ENCODE results near the gene MST1. TPM values are rescaled to one million over a fixed set of nuclear protein-coding genes. Genes with fewer than 3 reads are reported as not detected.
"Not testable (repeated sequence)": the region's sequence is repeated elsewhere in the genome, so short reads cannot be mapped to it uniquely, and the experiment has no call there.

Gene MST1
- total RNA-seq, 1 experiment from 2014 or later: 4.0 TPM

DNA sequence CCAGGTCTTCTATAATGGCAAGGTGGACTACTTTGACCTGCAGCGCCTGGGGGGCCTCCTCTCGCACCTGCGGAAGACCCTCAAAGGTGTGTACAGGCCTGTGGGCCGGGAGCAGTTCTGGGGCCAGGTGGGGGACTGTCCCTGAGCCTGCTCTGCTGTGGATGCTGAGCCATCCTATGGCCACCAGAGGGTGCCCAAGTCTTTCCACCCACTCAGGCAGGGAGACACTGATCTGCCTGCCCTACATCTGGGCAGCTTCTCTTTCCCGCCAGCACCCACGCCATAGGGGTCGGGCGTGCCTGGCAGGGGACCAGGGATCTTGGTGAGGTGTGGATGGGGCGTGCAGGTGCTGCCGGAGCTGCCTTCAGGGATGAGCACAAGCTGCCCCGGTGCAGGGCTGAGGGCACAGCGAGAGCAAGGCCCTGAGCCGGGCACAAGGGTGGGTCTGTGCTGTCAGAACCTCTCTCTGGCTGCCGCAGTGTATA, 14.2 kb upstream of the MST1 start:
- peak; percentile 60 for DNase-seq (ENCODE audit: extremely low read depth, low read depth)

DNA sequence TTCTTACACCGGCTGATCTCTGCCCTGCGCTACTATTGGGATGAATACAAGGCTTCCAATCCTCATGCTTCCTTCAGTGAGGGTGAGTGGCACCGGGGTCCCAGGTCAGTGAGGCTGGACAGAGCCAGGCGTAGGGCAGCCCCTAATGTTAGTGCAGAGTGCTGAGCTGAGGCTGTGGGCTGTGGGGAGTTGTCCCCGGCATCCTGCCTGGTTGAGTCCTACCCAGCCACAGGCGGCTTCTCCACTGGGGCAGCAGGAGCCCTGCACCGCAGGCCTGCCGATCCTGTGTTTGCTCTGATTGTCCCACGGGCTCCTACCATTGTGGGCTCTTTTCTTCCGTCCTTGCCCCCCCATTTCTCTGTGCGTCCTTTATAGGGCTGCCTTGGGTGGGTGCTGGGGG, 13.4 kb upstream of the MST1 start:
- DNase-seq (ENCODE audit: extremely low read depth, low read depth): no peak

DNA sequence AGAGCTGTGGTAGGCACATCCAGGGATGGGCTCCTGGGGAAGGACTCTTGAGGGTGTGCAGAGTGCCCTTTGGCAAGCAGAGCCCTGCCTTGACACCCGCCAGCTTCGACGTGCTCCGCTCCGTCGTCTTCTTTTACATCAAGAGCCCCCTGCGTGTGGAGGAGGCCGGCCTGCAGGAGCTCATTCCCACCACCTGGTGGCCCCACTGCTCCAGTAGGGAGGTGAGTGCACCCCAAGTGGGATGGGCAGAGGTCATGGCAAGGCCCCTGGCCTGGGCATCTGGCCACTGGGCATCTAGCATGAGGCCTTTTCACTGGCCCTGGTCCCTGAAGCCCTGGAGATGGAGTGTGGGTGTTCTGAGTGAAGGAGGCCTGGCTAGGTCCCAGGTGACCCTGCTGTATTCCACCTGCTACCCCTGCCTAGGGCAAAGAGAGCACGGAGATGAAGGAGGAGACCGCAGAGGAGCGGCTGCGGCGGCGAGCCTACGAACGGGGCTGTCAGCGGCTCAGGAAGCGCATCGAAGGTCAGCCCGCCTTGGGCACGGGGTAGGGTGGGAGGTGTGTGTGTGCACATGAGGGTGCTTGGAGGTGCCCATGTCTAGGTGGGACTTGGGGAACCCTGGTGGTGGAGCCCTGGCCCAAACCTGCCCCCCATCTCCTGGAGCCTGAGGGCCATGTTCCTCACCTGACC, 12.3 kb upstream of the MST1 start:
- no peak for DNase-seq (ENCODE audit: extremely low read depth, low read depth)

DNA sequence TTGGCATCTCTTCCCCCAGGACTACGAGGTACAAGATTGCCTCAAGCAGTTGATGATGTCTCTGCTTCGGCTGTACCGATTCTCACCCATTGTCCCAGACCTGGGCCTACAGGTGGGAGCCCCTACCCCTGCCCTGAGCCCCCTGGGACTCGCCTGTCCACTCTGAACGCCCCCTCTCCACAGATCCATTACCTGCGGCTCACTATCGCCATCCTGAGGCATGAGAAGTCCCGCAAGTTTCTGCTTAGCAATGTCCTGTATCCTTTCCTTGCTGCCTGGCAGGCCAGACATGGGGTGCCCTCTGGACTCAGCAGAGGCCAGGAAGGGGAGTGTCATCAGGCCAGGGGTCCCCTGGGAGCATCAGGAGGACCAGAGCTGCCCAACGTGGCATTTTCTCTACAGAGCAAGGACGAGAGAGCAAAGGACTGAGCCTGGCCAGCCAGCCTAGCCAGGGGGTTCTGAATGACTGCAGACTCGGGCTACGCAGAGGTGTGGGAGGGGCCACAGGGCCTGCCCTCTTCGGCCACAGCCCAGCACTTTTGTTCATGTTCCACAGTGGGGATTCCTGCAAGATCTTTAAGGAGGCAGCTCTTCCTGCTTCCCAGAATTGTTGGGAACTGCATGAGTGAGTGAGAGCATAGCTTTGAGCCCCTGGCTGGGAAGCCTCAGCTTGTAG, 11.3 kb upstream of the MST1 start:
- no peak for DNase-seq (ENCODE audit: extremely low read depth, low read depth)

DNA sequence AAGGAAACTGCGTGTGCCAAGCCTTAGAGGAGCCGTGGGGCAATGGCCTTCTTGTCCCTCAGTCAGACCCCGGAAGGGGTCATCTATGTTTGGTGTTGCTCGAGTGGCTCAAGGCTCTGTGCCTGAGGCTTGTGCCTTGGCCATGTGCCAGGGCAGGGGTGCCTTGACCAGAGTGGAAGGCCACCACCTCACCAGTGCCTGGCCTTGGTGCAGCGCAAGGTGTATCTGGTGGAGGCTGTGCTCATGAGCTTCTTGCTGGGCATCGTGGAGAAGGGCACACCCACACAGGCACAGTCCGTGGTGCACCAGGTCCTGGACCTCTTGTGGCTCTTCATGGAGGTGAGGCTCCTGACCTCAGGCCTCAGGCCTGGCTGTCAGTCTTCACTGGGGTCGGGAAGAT, 10.7 kb upstream of the MST1 start:
- DNase-seq (ENCODE audit: extremely low read depth, low read depth): no peak

DNA sequence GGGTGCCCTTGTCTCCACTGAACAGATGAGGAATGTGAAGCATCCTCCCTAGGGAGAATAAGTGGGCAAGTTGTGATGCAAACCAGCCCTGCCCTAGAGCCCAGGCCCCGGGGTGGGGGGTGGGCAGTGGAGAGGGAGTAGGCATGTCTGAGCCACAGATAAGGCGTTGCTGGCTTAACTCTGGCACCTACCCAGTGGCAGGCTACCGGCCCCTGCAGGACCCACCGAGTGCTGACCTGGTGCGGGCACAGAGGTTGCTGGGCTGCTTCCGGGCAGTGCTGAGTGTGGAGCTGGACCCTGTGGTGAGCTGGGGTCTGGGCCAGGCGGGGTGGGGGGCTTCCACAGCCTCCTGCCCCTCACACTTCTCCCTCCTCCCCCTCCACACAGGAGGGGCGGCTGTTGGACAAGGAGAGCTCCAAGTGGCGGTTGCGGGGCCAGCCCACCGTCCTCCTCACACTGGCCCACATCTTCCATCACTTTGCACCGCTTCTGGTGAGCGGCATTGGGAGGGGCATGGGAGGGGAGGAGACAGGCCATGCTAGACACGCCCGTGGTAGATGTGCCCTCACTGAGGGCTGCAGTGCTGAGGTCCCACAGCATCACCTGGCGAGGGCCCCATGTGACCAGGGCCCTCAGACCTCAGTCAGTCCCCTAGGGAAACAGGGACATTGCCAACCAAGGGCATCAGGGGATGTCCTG, 10.2 kb upstream of the MST1 start:
- no peak for DNase-seq (ENCODE audit: extremely low read depth, low read depth)

DNA sequence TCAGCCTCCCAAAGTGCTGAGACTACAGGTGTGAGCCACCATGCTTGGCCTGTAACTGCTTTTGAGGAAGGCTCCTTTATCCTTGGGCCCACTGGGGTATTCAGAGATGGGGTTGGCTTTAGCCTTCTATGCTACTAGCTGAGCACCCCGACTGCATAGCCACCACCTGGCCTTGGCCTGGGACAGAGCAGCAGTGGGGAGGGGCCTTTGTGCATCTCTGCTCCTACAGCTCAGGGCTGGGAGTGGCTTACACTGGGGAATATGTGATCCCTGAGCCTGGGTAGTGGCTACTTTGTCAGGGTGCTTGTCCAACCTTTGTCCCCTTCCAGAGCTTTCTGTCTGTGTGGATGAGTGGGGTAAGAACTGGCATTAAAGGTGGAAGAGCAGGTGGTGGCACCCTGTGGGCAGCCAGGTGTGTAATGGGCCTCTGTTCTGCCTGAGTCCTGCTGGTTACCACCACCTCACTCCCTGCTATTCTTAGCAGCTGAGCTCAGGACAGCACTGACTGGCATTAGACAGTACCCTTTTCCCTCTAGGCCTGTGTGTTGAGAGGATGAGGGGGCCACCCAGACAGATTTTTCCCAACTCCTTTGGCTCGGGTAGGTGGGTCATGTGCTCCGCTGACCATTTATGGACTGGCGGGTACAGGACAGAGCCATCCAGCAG, 6.2 kb upstream of the MST1 start:
- DNase-seq (ENCODE audit: extremely low read depth, low read depth): not testable (repeated sequence)

DNA sequence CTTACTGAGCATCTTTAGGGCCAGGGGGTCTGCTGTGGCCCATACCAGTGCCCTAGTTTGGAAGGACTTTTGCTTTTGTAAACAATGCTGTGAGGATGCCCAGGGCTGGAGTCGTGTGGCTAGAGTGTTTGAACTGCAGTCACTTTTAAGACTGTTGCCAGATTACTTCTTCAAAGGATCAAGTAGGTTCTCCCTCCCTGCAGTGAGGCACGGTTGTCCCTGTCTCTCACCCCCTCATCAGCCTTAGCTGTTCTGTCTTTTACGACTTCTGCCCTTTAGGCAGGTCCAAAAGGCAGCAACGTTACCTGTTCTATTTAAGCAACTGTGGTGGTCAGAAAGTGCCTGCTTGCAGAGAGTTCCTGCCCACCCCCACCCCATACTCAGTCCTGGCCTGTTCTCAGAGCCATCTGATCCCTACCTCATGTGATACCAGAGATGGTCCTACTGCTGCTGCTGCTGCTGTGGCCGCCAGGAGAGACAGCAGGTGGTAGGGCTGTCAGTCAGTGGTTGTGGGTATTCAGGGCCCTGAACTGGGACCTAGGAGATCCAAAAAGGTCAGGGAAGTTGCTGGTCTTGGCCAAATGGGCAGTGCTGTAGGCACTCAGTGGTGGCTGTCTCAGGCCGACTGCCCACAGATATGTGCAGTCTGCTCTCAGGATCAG, 5.3 kb upstream of the MST1 start:
- not testable (repeated sequence) for DNase-seq (ENCODE audit: extremely low read depth, low read depth)

DNA sequence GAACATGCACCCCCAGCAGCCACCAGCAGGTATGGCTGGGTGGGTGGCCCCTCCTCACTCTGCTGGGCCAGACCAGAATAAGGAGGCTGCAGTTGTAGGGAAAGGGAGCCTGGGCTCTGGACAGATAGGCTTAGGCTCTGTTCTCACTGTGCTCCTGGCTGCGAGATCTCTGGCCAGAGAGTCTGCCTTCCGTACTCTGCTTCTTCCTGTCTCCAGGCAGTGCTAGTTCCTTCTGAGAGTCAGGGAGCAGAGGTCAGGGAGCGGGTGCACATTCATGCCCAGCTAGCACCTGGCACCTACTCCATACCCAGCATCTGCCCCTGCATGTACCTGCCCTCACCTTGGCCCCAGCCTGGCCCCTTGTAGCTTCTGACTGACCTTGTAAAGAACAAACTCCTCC, 2.2 kb upstream of the MST1 start:
- DNase-seq (ENCODE audit: extremely low read depth, low read depth): not testable (repeated sequence)

DNA sequence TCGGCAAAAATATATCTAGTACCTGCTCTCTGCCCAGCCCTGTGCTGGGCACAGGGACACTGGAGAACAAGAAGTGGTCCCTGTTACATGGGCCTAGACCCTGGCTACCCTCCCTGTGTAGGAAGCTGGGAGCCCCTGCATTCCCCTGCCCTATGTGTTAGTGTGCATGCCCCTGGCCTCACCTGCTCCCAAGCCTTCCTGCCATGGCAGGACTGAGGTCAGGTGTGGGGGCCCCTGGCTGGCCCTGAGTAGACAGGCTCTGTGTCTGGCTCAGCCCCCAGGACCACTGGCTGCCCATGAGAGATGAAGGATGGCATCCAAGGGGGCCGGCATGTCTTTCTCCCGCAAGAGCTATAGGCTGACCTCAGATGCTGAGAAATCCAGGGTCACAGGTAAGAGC, 1.6 kb upstream of the MST1 start:
- not testable (repeated sequence) for DNase-seq (ENCODE audit: extremely low read depth, low read depth)

DNA sequence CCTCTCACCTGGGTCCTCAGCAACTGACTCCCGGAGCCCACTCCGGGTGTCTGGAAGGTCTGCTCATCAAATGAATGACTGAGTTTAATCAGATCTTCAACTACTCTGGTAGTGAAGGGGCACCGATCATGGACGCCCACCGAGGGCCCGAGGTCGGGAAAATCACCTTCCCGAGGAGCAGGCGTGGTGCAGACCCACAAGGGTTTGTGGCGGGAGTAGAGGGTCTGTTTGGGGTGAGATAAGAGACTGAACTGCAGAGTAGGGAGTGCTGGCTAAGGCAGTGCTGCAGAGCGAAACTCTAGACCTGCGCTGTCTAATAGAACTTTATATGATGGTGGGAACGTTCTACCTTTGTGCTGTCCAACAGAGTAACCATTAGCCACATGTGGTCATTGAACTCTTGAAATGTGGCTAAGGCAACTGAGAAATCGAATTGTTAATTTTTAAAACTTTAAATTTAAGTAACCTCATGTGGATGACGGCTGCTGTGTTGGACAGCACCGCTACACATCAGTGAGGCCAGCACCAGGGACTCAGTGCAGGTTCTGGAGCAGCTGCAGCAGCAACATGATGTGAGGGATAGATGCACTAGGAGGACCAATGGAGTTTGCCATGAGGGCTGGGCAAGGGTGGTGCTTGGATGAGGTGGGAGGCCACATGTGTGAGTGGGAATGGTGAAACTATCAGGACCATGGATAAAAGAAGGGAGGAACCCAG, 792 bp upstream of the MST1 start:
- DNase-seq (ENCODE audit: extremely low read depth, low read depth): not testable (repeated sequence)

DNA sequence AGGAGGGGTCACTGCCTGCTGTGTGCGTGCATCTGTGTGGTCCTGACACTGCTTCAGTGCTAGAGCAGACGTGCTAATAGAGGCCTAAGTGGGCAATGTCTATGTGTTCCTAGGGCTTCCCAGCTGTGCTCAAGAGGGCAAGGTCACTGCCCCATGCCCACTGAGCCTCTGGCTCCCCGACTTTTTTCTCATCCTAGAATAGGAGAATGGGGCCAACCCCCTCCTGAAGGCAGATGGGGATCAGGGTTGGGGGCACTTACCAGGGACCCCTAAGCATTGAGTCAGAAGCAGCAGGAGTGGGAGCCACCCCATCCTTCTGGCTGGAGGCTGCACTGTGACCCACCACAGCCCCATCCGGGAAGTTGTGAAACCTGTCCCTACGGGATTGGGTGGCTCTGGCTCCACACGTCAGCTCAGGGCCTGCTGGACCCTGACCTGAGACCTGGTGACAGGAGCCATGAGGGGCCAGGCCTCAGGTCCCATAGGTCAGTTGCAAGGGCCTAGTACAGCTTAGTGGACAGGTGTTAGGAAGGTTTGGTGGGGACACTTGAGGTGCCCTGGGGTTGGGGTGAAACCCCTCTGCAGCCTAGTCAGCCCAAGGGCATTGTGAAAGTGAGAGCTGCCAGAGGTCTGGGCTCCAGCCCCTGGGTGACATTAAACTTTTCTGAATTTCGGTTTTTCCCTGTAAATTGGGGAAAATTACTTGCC, 782 bp downstream of the MST1 start:
- DNase-seq (ENCODE audit: extremely low read depth, low read depth): not testable (repeated sequence)

DNA sequence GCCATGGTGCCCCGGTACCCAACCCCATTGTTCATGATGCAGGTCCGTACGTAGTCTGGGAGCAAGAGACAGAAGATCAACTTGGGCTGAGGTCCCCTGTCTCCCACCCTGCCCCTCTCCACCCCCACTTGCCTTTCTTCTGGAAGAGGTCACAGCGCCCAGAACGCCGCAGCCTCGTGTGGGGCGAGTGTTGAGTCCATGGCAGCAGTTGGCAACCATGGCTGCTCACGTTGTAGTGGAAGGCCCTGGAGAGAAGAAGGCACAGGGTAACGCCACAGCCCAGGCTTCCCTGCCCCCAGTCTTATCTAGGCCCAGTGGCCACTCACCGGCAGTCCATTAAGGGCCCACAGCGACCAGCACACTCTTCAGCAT, 1.9 kb downstream of the MST1 start:
- DNase-seq (ENCODE audit: extremely low read depth, low read depth): not testable (repeated sequence)

DNA sequence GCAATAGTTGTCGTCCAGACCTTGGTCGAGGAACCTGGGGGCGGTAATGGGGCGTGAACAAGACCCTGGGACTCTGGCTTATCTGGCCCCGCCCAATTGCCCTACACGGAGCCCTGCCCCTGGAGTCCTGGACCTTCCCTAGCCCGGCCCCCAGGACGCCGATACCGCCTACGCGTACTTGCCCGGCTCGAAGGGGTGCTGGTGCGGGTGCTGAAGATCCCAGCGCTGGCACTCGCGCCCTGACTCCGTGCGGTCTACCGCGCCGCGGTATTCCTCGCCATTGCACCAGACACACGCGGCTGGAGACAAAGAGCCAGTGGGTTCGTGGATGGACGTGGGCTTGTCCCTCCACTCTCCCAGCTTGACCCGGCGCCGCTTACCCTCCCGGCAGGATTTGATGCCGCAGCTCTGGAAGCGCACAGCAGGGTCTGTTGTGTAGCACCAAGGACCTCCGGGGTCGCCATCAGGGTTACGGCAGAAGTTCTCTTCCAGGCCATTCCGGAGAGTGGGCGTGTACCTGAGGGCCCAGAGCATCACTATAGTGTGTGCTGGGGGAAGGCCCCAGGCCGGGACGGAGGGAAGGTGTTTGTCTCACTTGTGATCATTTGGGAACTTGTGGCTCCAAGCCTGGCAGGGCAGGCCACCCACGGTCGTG, 2.4 kb downstream of the MST1 start:
- not testable (repeated sequence) for DNase-seq (ENCODE audit: extremely low read depth, low read depth)

DNA sequence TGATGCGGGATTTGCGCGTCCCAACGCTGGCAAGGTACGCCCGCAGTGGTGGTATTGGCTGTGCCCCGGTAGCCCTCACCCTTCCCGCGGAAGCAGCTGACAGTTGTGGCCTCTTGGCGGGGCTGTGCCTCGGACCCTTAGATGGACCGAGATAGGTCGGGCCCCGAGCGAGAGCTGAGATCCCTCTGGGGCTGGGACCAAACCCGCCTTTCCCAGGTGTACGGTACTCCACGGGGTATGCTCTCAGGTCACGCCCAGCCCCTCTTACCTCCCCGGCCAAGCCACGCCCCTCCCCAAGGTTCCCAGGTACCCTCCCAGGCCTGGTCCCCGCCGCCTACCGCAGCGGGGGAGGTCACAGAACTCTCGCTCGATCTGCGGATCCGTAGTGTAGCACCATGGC, 2.9 kb downstream of the MST1 start:
- DNase-seq (ENCODE audit: extremely low read depth, low read depth): not testable (repeated sequence)

DNA sequence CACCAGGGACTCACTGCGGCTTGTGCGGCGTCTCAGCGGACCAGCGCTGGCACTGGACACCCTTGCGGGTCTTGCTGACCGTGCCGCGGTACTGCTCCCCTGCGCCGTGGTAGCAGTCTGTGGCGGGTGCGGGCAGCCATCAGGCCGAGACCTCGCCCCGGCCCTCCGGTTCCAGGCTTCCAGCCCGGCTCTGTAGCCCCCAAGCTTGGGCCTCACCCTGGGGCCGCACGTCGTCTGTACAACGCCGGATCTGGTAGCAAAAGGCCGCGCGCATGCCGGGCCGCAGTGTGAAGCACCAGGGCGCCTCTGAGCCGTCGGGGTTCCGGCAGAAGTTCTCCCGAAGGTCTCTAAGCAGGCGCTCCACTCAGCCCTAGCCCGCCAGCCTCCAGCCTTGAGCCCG, 3.4 kb downstream of the MST1 start:
- not testable (repeated sequence) for DNase-seq (ENCODE audit: extremely low read depth, low read depth)

DNA sequence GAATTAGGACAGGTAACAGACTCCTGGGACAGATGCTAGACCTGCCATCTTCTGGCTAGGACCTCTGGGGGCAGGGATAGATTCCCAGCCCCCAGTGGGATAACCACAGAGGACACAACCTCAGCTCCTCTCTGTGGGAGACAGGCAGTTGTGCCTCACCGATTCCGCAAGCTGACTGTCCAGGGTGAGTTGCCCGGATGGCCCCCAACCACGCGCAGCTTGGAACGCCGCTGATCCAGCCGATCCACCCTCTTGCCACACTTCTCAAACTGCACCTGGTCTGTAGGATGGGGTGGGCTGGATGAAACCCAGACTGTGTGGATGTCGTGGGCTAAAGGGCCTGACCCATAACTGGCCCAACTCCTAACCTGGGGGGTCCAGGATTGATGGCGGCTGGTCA, 4.2 kb downstream of the MST1 start:
- not testable (repeated sequence) for DNase-seq (ENCODE audit: extremely low read depth, low read depth)

DNA sequence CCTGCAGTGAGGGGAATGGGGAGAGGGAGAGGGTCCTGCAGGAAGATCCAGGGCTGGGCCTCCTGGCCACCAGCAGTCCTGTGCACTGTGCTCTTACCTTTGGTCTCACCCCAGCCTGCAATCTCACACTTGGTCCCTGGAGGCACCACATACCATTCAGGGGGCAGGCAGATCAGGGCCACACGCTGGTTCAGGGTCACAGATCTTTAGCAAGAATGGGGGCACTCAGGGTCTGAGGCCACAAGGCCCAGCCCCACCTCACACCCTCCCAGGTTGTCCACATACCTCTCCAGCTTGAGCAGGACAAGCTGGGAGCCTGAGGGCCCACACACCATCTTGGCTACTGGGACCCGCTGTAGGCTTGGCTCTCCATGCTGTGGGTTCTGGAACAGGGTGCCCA, 4.8 kb downstream of the MST1 start:
- DNase-seq (ENCODE audit: extremely low read depth, low read depth): not testable (repeated sequence)

DNA sequence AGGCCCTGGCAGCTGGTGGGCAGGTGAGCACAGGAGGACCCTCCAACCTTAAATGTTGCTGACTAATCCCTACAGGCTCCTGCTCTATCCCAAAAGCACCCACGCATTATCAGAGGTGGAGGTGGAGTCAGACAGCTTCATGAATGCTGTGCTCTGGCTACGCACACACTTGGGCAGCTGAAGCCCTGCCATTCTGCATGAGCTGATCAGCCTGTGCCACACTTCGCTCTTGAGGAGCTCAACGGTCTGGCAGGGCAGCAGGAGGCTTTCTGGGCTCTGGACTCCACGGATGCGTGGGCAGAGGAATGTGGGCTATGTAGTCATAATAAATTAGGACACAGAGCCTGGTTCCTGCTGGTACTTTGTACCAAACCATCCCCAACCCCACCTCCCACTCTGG, 6.1 kb downstream of the MST1 start:
- DNase-seq (ENCODE audit: extremely low read depth, low read depth): no peak

Data from NCI-H460 (cell line).